Left forelimb (tissue), 1 donor: ENCODE measurements around the gene SPAG8.

Experiments used
- DNase-seq: peaks from one replicate; pipeline ENCODE4 v3.0.0-alpha.2; 2018; ENCODE audit warnings: low spot score

SPAG8 gene

GRCh38 chr9:35812025-35812602 lies at the start of gene SPAG8:
SPAG8 (minus strand) TSS chr9:35812262; CDS start chr9:35812147, 115 bp downstream.
- peak; percentile 89 for DNase-seq

DNA sequence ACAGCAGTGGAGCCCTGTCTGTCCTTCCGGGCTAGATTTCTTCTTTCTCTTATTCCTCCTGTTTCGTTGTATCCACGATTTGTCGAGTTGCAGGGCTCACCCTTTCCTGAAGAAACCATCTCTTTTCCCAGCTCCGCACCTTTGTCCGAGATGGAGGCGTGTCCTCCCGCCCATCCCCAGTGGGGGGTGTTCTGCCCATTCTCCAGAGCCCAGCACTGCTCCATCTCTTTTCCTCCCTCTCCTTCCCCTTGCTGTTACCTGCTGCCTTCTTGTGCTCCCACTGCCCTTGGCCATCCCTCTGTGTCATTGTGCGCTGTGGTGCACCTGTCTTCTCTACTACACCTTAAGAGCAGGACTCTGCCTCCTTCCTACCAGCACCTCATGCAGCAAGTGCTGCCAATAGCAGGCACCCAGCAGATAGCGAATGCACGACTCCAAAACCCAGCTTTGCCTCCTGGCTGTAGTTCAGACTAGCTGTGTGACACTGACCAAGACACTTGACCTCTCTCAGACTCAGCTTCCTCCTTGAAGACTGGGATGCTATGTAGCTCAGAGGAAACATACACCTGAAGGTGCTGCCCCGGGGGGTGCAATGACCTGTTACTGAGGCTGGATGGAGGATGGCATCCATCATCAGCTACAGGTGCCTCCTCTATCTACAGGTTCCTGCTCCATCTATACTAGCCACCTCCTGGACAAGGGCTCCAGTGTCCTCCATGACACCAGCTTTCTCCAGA lies 49.3 kb upstream of the SPAG8 start:
- no peak for DNase-seq

DNA sequence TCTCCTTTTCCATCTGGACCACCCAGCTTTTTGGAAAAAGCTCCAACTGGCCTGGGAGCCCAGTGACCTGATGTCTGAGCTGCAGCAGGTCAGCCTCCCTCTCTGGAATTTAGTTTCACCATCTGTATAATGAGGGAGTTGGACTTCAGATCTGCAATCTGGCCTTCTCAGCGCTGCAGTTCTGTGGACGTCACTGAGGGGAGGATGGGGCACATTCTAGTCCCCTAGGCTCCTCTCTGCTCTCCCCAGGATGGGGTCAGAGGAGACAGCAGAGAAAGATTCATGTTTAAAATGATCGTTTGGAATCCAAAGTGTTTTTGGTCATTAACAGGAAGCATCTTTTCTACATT lies 47.9 kb upstream of the SPAG8 start:
- DNase-seq = no peak

- peak; percentile 59 for DNase-seq
Measured at GRCh38 chr9:35859310-35859989, 47.4 kb upstream of the SPAG8 start.

DNA sequence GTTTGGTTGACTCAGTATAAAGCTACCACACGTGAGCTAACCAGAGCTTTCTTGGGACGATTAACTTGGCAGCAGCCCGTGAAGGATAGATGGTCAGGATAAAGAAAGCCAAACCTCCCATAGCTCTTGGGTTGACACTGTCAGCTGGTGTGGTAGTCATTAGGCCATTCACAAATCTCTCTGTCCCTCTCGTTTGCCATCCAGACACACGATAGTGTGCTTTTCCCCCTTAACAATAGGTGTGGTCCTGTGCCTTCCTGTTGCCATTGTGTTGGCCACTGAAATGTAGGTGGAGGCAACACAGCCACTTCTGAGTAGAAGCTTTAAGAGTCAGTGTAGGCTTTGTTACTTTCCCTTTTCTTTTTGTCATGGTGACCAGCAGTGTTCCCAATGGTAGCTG lies 46.4 kb upstream of the SPAG8 start:
- DNase-seq = peak; percentile 31

- DNase-seq = peak; percentile 46
Measured at GRCh38 chr9:35856882-35857281, 44.8 kb upstream of the SPAG8 start.

DNA sequence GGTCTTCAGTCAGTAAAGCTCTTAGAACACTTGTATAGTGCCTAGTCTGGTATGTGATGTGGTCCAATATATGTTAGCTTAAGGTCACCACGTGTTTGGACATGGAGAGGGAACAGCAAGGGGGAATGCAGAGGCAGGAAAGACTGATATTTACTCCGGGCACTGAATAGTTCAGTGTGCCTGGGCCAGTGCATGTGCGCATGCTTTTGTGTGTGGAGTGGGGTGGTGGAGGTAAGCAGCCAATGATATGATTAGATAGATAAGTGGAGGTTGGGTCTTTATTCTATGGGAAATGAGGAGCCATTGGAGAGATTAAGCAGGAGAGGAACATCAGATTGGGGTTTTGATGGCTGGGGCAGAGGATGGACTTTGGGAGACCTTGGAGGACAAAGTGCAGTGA lies 44.1 kb upstream of the SPAG8 start:
- no peak for DNase-seq

DNA sequence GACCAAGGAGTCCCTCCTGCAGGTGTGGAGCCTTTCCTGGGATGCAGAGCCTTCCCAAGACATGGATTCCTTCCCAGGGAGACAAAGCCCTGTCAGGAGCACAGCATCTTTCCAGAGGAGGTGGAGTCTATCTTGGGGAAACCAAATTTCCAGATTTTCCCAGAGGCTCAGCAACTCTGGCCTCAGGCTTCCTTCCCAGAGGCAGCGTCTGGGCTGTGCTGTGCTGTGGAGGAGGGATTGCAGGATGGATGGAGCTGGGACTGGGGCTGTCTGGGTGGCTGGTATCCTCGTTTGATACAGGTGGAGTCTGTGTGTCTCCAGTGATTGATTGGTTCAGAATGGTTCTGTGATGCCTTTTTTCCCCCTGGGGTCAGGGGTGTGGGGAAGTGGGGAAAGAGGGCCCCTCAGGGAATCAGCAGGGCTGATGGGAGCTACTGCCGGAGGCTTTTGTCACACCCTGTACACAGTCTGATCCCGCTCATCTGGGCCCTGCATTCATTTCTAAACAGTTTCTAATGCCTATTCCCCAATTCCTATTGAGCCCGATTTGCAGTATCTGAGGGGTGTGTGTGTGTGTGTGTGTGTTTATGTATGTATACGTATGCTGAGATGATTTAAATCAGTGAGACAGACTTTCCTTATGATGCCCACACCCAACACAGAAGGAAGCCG lies 42.2 kb upstream of the SPAG8 start:
- peak; percentile 38 for DNase-seq

DNA sequence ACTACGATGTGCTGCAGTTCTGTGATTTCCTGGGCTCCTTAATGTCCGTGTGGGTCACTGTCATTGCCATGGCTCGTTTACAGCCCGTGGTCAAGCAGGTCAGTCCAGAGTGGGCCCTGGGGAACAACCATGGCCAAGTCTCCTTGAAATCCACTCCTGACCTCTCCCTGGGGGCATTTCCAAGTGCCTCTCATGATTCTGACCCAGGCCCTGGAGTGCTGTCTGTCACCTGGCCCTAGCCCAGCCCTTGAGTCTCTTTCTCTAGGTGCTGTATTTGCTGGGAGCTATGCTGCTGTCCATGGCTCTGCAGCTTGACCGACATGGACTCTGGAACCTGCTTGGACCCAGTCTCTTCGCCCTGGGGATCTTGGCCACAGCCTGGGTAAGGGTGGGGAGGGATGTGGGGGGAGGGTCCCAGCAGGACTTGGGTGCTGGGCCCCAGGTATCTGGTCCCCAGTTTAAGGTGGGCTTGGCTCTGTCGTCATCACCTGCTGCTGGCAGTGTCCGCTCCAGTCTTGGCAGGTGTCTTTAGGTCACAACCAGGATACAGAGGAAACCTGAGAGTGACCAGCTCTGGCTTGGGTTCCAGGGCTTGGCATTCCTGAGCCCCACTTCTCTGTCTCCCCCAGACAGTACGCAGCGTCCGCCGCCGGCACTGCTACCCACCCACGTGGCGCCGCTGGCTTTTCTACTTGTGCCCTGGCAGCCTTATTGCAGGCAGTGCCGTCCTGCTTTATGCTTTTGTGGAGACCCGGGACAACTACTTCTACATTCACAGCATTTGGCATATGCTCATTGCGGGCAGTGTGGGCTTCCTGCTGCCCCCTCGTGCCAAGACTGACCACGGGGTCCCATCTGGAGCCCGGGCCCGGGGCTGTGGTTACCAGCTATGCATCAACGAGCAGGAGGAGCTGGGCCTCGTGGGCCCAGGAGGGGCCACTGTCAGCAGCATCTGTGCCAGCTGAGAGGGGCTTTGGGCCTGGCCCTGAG lies 41.1 kb upstream of the SPAG8 start:
- DNase-seq = peak; percentile 57

DNA sequence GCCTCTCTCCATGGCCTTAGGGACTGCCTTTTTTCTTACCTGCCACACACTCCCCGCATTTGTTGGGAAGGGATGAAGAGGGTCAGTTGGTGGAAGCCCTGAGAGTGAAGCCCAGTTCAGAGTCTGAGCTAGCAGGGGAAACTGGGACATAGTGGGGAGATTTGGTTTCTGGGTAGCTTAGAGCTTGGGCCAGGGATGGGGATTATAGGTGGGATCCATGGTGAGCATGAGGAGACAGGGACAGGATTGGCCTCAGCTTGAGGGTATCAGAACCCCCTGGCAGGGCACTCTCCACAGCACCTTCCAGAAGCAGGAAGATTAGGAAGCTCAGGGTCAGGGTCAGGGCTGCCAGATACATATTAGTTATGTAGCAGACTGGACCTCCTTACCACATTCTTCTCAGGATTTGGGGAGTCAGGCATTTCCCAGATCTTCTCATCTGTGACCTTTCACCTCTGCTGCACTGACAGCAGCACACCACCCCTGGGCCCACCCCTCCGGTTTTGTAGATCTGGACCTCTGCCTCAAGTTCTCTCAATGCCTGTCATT lies 40.3 kb upstream of the SPAG8 start:
- peak; percentile 38 for DNase-seq

- peak; percentile 34 for DNase-seq
Measured at GRCh38 chr9:35847792-35848572, 35.9 kb upstream of the SPAG8 start.

GRCh38 chr9:35845824-35846771 lies 34.0 kb upstream of the SPAG8 start:
- no peak for DNase-seq

GRCh38 chr9:35844628-35845270 lies 32.7 kb upstream of the SPAG8 start:
- no peak for DNase-seq

- no peak for DNase-seq
Measured at GRCh38 chr9:35842795-35843194, 30.7 kb upstream of the SPAG8 start.

- DNase-seq = no peak
Measured at GRCh38 chr9:35842020-35842745, 30.1 kb upstream of the SPAG8 start.

DNA sequence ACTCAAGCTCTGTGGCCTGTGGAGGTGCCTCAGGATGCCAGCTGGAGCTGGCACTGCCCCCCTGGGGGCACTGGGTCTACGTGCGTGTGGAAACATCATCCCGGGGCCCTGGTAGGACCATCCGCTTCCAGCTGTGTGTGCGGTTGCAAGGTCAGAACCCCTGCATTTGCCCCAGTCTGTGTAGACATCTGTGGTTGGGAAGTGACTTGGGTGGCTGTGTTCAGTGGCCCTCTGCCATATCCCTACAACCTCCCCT lies 29.5 kb upstream of the SPAG8 start:
- DNase-seq = no peak

- no peak for DNase-seq
Measured at GRCh38 chr9:35840881-35841644, 29.0 kb upstream of the SPAG8 start.

- DNase-seq = no peak
Measured at GRCh38 chr9:35839926-35840325, 27.9 kb upstream of the SPAG8 start.
